GM23338 (cell line): ENCODE measurements around the gene ITCH. TPM values are rescaled to one million over a fixed set of nuclear protein-coding genes. Genes with fewer than 3 reads are reported as not detected.

ENCODE experiments used
- ATAC-seq: fragments of 200-7000 bp; cut with Tn5 transposase; 3 replicates; pipeline ENCODE4 v1.9.1; 2020
- DNase-seq: peaks from one replicate; pipeline ENCODE4 v3.0.0-alpha.2; 2015; ENCODE audit warnings: low spot score
- H2AFZ ChIP-seq: fragments of 200-600 bp; sonication (generic); 2 replicates; pipeline ENCODE4 v1.8.0; 2016; ENCODE audit warnings: antibody characterized with exemption, mild to moderate bottlenecking, moderate library complexity
- H3F3A ChIP-seq: fragments of 200-600 bp; sonication (generic); replicated peaks from 2 replicates; pipeline ENCODE4 v1.8.0; 2017; ENCODE audit warnings: antibody characterized with exemption, mixed run types, low read depth
- H3K27ac ChIP-seq: fragments of 200-600 bp; sonication (generic); 2 replicates; pipeline ENCODE4 v1.6.1; 2016; ENCODE audit warnings: low read depth
- H3K27me3 ChIP-seq: fragments of 200-600 bp; sonication (generic); 2 replicates; pipeline ENCODE4 v1.8.0; 2016; ENCODE audit warnings: mild to moderate bottlenecking, mixed run types, moderate library complexity; ENCODE audit not compliant: insufficient read depth
- H3K36me3 ChIP-seq: fragments of 200-600 bp; sonication (generic); 2 replicates; pipeline ENCODE4 v1.8.0; 2016; ENCODE audit warnings: mild to moderate bottlenecking; ENCODE audit not compliant: insufficient read depth
- H3K4me1 ChIP-seq: fragments of 200-600 bp; sonication (generic); 2 replicates; pipeline ENCODE4 v1.8.0; 2016; ENCODE audit warnings: mild to moderate bottlenecking, moderate library complexity; ENCODE audit not compliant: insufficient read depth
- H3K4me2 ChIP-seq: fragments of 200-600 bp; sonication (generic); 2 replicates; pipeline ENCODE4 v1.7.1; 2017; ENCODE audit warnings: mixed run types
- H3K4me3 ChIP-seq: fragments of 200-600 bp; sonication (generic); 2 replicates; pipeline ENCODE4 v1.6.1; 2016; ENCODE audit warnings: mixed run types
- H3K79me2 ChIP-seq: fragments of 200-600 bp; sonication (generic); replicated peaks from 2 replicates; pipeline ENCODE4 v1.8.0; 2017; ENCODE audit warnings: mild to moderate bottlenecking; ENCODE audit not compliant: insufficient read depth
- H3K9me2 ChIP-seq: fragments of 200-600 bp; sonication (generic); 2 replicates; pipeline ENCODE4 v1.8.0; 2017; ENCODE audit not compliant: insufficient read depth
- H4K20me1 ChIP-seq: fragments of 200-600 bp; sonication (generic); replicated peaks from 2 replicates; pipeline ENCODE4 v1.8.0; 2017; ENCODE audit warnings: mild to moderate bottlenecking; ENCODE audit not compliant: insufficient read depth
- H3K27ac Mint-ChIP-seq: 2 replicates; pipeline ENCODE4 v1.8.0; 2020; ENCODE audit warnings: inconsistent platforms, mild to moderate bottlenecking, moderate library complexity, mixed read lengths
- H3K27me3 Mint-ChIP-seq: 3 replicates; pipeline ENCODE4 v1.8.0; 2022; ENCODE audit warnings: low read depth, mild to moderate bottlenecking, moderate library complexity, mixed read lengths, inconsistent platforms; ENCODE audit not compliant: insufficient read depth, poor library complexity
- H3K36me3 Mint-ChIP-seq: 3 replicates; pipeline ENCODE4 v1.8.0; 2021; ENCODE audit warnings: low read depth, mild to moderate bottlenecking, inconsistent platforms, moderate library complexity, mixed read lengths
- H3K4me1 Mint-ChIP-seq: 3 replicates; pipeline ENCODE4 v1.8.0; 2020; ENCODE audit warnings: mild to moderate bottlenecking, inconsistent platforms, mixed read lengths
- H3K4me3 Mint-ChIP-seq: 3 replicates; pipeline ENCODE4 v1.8.0; 2021; ENCODE audit warnings: moderate library complexity, mild to moderate bottlenecking, inconsistent platforms, mixed read lengths
- H3K9me3 Mint-ChIP-seq: 3 replicates; pipeline ENCODE4 v1.8.0; 2020; ENCODE audit warnings: moderate library complexity, mild to moderate bottlenecking, inconsistent platforms, mixed read lengths
- CREB1 ChIP-seq: fragments of 250-450 bp; sonication (Bioruptor Pico); IDR thresholded peaks from 2 replicates; pipeline ENCODE4 v1.5.0; 2020; ENCODE audit warnings: low read depth, mild to moderate bottlenecking, moderate library complexity
- CTCF ChIP-seq, 2 experiments: fragments of 200-600 bp in 1 of 2; sonication (generic) in 1 of 2; conservative IDR thresholded peaks; 2 replicates each; pipeline versions ENCODE4 v1.5.1 to v1.6.1; 2016 to 2017; ENCODE audit warnings: antibody characterized with exemption in 2 of 2, low read depth in 2 of 2, mild to moderate bottlenecking in 2 of 2, moderate library complexity in 1 of 2
- NANOG ChIP-seq: IDR thresholded peaks from 2 replicates; pipeline ENCODE4 v1.6.1; 2016; ENCODE audit warnings: antibody characterized with exemption, borderline replicate concordance
- STAT1 ChIP-seq: IDR thresholded peaks from one replicate; pipeline ENCODE4 v1.6.1; 2016; ENCODE audit warnings: antibody characterized with exemption; ENCODE audit not compliant: unreplicated experiment
- ZNF331 ChIP-seq: fragments of 250-450 bp; sonication (Bioruptor Pico); IDR thresholded peaks from 2 replicates; pipeline ENCODE4 v1.5.0; 2020; ENCODE audit warnings: low read depth, mild to moderate bottlenecking, moderate library complexity
- polyA plus RNA-seq: library from polyadenylated mRNA; unstranded; fragments of >200 nt; fragmentation: Nextera tagmentation; extraction: Ambion mirVana; gene quantifications from 2 replicates; pipeline ENCODE4 v1.2.1, GENCODE V29; 2016
- total RNA-seq: library from RNA; depleted of rRNA; stranded (reverse); fragments of >200 nt; shearing (Covaris generic); gene quantifications from 2 replicates; pipeline ENCODE4 v1.2.3, GENCODE V29; 2014
- TF ChIP-seq, protein P1 (sequence below): fragments of 250-450 bp; sonication (Bioruptor Pico); IDR thresholded peaks from 2 replicates; pipeline ENCODE4 v1.5.0; 2020; ENCODE audit warnings: mild to moderate bottlenecking, moderate library complexity
- TF ChIP-seq, protein P2 (sequence below): IDR thresholded peaks from 2 replicates; pipeline ENCODE4 v1.6.1; 2016; ENCODE audit warnings: antibody characterized with exemption

ITCH gene
- total and polyA plus RNA-seq, 2 experiments from 2014 or later = 16.4 to 31.6 TPM

DNA sequence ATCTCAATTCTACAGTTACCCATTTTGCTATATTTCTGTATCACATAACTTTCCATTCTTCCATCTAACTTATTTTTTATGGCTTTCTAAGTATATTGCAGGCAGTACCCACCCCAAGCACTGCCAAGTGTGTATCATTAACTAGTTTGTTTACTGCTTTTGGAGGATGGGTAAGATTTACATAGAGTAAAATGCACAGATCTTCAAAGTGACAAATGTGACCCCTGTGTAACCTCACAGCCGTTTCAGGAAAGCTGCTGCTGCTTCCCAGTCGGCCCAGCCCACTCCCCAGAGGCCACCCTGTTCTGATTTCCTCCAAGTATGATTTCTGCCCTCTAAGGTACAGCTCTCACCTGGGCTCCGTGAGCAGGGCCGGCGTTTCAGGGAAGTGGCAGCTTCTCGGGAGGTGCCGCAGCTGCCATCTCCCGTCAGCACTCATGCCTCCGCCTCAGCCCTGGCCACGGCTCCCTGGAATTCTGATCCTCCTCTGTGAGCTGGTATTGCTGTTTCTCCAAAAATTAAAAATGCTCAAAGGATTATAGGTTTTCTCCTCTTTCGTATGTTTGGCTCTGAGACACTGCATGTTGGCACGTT, 180.5 kb downstream of the ITCH start:
- Histone ChIP-seq H3K79me2 (no peaks in the 10 kb centered on the region), H3K27me3 (peaks cover 5% of the 10 kb centered on the region; the same call in 1 of the 2 replicates), H4K20me1 (no peaks in the 10 kb centered on the region; the same call in 1 of the 2 replicates), H3K9me2 (no peaks in the 10 kb centered on the region), H3K4me1 (no peaks in the 10 kb centered on the region; the same call in 1 of the 2 replicates), H3K4me2 (peak overlapping the region; percentile 78; the same call in 1 of the 2 replicates), H3K4me3 (no peak overlapping the region), H3K36me3 (peaks cover 11% of the 10 kb centered on the region), H3F3A (no peaks in the 10 kb centered on the region), H2AFZ (no peak overlapping the region), H3K27ac (no peak overlapping the region)
- peaks cover 17% of the 10 kb centered on the region for H3K4me1 Mint-ChIP-seq
- H3K36me3 Mint-ChIP-seq = peaks cover 13% of the 10 kb centered on the region
- H3K27ac Mint-ChIP-seq = no peak overlapping the region
- peaks cover 18% of the 10 kb centered on the region for H3K27me3 Mint-ChIP-seq
- H3K9me3 Mint-ChIP-seq = 0 out of 3 replicates have a peak, but pooled peaks cover 3% of the 10 kb centered on the region
- ATAC-seq (no peak), DNase-seq (no peak)
- H3K4me3 Mint-ChIP-seq = no peak overlapping the region
- TF ChIP-seq ZNF331 (CRISPR knock-in tag) (no peak), STAT1 (no peak), CREB1 (CRISPR knock-in tag) (no peak), CTCF (conservative IDR thresholded peaks at IDR 0.05; ENCODE audit: low read depth in 2 of 2) (no peak), NANOG (no peak)
- TF ChIP-seq, protein P1, sequence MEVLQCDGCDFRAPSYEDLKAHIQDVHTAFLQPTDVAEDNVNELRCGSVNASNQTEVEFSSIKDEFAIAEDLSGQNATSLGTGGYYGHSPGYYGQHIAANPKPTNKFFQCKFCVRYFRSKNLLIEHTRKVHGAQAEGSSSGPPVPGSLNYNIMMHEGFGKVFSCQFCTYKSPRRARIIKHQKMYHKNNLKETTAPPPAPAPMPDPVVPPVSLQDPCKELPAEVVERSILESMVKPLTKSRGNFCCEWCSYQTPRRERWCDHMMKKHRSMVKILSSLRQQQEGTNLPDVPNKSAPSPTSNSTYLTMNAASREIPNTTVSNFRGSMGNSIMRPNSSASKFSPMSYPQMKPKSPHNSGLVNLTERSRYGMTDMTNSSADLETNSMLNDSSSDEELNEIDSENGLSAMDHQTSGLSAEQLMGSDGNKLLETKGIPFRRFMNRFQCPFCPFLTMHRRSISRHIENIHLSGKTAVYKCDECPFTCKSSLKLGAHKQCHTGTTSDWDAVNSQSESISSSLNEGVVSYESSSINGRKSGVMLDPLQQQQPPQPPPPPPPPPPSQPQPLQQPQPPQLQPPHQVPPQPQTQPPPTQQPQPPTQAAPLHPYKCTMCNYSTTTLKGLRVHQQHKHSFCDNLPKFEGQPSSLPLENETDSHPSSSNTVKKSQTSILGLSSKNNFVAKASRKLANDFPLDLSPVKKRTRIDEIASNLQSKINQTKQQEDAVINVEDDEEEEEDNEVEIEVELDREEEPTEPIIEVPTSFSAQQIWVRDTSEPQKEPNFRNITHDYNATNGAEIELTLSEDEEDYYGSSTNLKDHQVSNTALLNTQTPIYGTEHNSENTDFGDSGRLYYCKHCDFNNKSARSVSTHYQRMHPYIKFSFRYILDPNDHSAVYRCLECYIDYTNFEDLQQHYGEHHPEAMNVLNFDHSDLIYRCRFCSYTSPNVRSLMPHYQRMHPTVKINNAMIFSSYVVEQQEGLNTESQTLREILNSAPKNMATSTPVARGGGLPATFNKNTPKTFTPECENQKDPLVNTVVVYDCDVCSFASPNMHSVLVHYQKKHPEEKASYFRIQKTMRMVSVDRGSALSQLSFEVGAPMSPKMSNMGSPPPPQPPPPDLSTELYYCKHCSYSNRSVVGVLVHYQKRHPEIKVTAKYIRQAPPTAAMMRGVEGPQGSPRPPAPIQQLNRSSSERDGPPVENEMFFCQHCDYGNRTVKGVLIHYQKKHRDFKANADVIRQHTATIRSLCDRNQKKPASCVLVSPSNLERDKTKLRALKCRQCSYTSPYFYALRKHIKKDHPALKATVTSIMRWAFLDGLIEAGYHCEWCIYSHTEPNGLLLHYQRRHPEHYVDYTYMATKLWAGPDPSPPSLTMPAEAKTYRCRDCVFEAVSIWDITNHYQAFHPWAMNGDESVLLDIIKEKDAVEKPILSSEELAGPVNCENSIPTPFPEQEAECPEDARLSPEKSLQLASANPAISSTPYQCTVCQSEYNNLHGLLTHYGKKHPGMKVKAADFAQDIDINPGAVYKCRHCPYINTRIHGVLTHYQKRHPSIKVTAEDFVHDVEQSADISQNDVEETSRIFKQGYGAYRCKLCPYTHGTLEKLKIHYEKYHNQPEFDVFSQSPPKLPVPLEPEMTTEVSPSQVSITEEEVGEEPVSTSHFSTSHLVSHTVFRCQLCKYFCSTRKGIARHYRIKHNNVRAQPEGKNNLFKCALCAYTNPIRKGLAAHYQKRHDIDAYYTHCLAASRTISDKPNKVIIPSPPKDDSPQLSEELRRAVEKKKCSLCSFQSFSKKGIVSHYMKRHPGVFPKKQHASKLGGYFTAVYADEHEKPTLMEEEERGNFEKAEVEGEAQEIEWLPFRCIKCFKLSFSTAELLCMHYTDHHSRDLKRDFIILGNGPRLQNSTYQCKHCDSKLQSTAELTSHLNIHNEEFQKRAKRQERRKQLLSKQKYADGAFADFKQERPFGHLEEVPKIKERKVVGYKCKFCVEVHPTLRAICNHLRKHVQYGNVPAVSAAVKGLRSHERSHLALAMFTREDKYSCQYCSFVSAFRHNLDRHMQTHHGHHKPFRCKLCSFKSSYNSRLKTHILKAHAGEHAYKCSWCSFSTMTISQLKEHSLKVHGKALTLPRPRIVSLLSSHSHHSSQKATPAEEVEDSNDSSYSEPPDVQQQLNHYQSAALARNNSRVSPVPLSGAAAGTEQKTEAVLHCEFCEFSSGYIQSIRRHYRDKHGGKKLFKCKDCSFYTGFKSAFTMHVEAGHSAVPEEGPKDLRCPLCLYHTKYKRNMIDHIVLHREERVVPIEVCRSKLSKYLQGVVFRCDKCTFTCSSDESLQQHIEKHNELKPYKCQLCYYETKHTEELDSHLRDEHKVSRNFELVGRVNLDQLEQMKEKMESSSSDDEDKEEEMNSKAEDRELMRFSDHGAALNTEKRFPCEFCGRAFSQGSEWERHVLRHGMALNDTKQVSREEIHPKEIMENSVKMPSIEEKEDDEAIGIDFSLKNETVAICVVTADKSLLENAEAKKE (CRISPR knock-in tag) = no peak
- TF ChIP-seq, protein P2, sequence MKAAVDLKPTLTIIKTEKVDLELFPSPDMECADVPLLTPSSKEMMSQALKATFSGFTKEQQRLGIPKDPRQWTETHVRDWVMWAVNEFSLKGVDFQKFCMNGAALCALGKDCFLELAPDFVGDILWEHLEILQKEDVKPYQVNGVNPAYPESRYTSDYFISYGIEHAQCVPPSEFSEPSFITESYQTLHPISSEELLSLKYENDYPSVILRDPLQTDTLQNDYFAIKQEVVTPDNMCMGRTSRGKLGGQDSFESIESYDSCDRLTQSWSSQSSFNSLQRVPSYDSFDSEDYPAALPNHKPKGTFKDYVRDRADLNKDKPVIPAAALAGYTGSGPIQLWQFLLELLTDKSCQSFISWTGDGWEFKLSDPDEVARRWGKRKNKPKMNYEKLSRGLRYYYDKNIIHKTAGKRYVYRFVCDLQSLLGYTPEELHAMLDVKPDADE = no peak
